Esophagus squamous epithelium (tissue), 5 donors: ENCODE data around the gene ADD3. TPM values are rescaled to one million over a fixed set of nuclear protein-coding genes. Genes with fewer than 3 reads are reported as not detected.

Experiments
- DNase-seq: peaks from one replicate; lab custom pipeline; 2025; lab: John Stamatoyannopoulos, UW
- H3K27ac ChIP-seq, 4 donors: fragments of 200-600 bp; sonication (generic); one replicate each; pipeline ENCODE4 v1.5.1; 2016 to 2019; ENCODE audit warnings: mild to moderate bottlenecking in 1 of 4
- H3K27me3 ChIP-seq, 4 donors: fragments of 200-600 bp; sonication (generic); 1 replicate in 3 of 4; 2 replicates in 1 of 4; pipeline versions ENCODE4 v1.5.1 to v1.6.0; 2017 to 2021; ENCODE audit warnings: antibody characterized with exemption in 1 of 4
- H3K36me3 ChIP-seq, 3 donors: fragments of 200-600 bp; sonication (generic); one replicate each; pipeline ENCODE4 v1.5.1; 2016 to 2019
- H3K4me1 ChIP-seq, 3 donors: fragments of 200-600 bp; sonication (generic); one replicate each; pipeline ENCODE4 v1.5.1; 2017 to 2019
- H3K4me3 ChIP-seq, 4 donors: fragments of 200-600 bp; sonication (generic); 1 replicate in 3 of 4; 2 replicates in 1 of 4; pipeline ENCODE4 v1.5.1; 2016 to 2019; ENCODE audit warnings: mild to moderate bottlenecking in 2 of 4, moderate library complexity in 1 of 4
- H3K9me3 ChIP-seq, 3 donors: fragments of 200-600 bp; sonication (generic); one replicate each; pipeline ENCODE4 v1.5.1; 2016 to 2019
- POLR2A ChIP-seq, 4 donors: fragments of 450-650 bp; IDR thresholded peaks; one replicate each; pipeline ENCODE4 v1.6.1; 2017; ENCODE audit warnings: antibody characterized with exemption in 4 of 4, mild to moderate bottlenecking in 4 of 4, moderate library complexity in 3 of 4
- WGBS, 2 donors: methylation state at CpG; one replicate each; pipeline ENCODE4 v1.1.5; 2018; 5-methylcytosine and 5-hydroxymethylcytosine counted together
- intact Hi-C: fragments of 100-400 bp; cut with DNase I; formaldehyde crosslinking; loops from one replicate; pipeline ENCODE4 v1.15.0; 2022
- total RNA-seq, 4 donors: library from RNA; depleted of rRNA; stranded (reverse); fragments of >200 nt; gene quantifications; one replicate each; pipeline ENCODE4 v1.1.0, GENCODE V29; 2016
- TF ChIP-seq, protein P1 (sequence below), 6 experiments: fragments of 450-650 bp in 4 of 6; fragments of 200-600 bp in 2 of 6; sonication (generic) in 2 of 6; IDR thresholded peaks; one replicate each; pipeline ENCODE4 v1.5.1; 2016 to 2019; ENCODE audit warnings: antibody characterized with exemption in 6 of 6, mild to moderate bottlenecking in 4 of 6, moderate library complexity in 4 of 6
- donor health status: DM: yes; HTN: yes; CAD: no.

ADD3 gene
- 100 to 1,000 TPM in 3 of 4 donors, 10 to 100 TPM in 1; 52.5 to 214 (median 145) TPM for total RNA-seq

DNA sequence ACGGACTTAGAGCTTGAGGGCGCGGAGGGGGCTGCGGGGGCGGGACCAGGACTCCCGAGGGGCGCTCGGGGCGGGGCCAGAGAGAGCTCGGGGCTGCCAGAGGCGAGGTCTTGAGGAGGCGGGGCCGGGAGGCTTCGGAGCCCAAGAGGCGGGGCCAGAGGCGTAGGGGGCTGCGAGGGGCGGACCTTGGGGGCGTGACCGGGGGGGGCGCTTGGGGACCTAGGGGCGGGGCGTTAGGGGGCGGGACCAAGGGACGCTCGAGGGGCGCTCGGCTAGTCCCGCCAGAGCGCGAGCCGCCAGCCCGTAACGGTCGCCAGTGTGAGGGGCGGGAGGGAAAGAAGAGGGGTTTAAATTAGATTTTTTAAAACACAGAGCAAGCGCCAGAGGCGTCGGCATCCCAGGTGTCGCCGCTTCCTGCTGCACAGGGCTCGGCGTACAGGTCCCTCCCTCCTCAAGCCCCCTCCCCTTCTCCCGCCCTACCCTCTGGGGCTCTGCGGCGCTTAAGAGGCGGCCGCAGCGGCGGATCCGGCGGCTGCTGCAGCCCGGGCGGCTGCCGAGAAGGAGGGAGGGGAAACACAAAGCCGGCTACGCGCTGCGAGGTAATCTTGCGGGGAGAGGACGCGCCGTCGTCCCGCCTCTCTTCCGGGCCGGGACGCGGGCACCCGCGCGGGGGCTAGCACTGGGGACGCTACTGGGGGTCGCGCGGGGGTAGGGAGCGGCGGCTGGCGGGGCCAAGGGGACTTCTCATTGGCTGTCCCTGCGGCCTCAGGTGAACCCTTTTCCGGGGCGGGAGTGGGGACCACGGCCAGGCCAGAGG is at the start of gene ADD3:
Gene ADD3, plus strand, starts transcription at position 284 of the 817 bp plus-strand sequence. CDS start 92,670 bp downstream, outside the sequence.
- no peaks in the 10 kb centered on the region for H3K9me3 ChIP-seq
- DNase-seq = peak; percentile 76
- TF ChIP-seq, protein P1, sequence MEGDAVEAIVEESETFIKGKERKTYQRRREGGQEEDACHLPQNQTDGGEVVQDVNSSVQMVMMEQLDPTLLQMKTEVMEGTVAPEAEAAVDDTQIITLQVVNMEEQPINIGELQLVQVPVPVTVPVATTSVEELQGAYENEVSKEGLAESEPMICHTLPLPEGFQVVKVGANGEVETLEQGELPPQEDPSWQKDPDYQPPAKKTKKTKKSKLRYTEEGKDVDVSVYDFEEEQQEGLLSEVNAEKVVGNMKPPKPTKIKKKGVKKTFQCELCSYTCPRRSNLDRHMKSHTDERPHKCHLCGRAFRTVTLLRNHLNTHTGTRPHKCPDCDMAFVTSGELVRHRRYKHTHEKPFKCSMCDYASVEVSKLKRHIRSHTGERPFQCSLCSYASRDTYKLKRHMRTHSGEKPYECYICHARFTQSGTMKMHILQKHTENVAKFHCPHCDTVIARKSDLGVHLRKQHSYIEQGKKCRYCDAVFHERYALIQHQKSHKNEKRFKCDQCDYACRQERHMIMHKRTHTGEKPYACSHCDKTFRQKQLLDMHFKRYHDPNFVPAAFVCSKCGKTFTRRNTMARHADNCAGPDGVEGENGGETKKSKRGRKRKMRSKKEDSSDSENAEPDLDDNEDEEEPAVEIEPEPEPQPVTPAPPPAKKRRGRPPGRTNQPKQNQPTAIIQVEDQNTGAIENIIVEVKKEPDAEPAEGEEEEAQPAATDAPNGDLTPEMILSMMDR (IDR thresholded peaks at IDR 0.05) = no peak
- peak in 2 of 4 donors; percentile 60 to 63 for TF ChIP-seq POLR2A (IDR thresholded peaks at IDR 0.05)
- intact Hi-C loops = loop anchor here (10.0 kb wide), 1 partner anchor 113 kb away; no protein-coding TSS in a partner anchor
- H3K4me3 ChIP-seq = peak within 1 kb of the TSS; percentile 86 to 96 (median 90)
- H3K27me3 ChIP-seq = no peaks in the 10 kb centered on the region
- H3K27ac ChIP-seq = peak within 1 kb of the TSS; percentile 85 to 95 (median 94)
- H3K4me1 ChIP-seq = peaks cover 13 to 91% (median 21%) of the 10 kb centered on the region in 3 donors
- 0 to 2% methylated on average over 7 to 9 of the region's 83 CpGs for WGBS, 2 donors
- H3K36me3 ChIP-seq = no peaks in the 10 kb centered on the region

DNA sequence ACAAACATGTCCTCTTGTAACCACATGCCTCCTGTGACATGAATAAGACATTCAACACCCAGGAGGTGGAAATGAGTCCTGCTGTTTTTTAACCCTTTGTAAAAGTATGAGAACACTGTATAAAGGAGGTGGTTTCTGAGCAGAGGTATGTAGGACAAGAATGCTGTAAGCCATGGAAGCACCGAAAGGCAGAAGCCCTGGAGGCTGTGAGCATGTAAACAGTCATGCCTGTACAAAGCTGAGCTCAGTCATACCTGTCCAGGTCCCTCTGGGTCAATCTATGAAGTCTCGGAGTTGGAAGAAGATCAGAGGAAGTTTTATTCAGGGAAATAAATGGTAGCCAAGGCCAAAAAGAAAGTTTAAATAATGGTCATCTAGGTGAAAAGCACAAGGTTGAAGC is 49.7 kb upstream of the ADD3 start:
- H3K27ac ChIP-seq = no peak overlapping the region
- H3K27me3 ChIP-seq = no peaks in the 10 kb centered on the region
- WGBS, 2 donors = 51 to 63% methylated on average over 2 of the region's 2 CpGs
- peaks cover 0 to 34% (median 3%) of the 10 kb centered on the region in 3 donors for H3K4me1 ChIP-seq
- H3K4me3 ChIP-seq = no peak overlapping the region
- H3K36me3 ChIP-seq = no peaks in the 10 kb centered on the region
- DNase-seq = no peak
- H3K9me3 ChIP-seq = no peaks in the 10 kb centered on the region
- intact Hi-C loops = no loop called here
- TF ChIP-seq POLR2A (IDR thresholded peaks at IDR 0.05) = no peak
- TF ChIP-seq, protein P1 (IDR thresholded peaks at IDR 0.05) = no peak

DNA sequence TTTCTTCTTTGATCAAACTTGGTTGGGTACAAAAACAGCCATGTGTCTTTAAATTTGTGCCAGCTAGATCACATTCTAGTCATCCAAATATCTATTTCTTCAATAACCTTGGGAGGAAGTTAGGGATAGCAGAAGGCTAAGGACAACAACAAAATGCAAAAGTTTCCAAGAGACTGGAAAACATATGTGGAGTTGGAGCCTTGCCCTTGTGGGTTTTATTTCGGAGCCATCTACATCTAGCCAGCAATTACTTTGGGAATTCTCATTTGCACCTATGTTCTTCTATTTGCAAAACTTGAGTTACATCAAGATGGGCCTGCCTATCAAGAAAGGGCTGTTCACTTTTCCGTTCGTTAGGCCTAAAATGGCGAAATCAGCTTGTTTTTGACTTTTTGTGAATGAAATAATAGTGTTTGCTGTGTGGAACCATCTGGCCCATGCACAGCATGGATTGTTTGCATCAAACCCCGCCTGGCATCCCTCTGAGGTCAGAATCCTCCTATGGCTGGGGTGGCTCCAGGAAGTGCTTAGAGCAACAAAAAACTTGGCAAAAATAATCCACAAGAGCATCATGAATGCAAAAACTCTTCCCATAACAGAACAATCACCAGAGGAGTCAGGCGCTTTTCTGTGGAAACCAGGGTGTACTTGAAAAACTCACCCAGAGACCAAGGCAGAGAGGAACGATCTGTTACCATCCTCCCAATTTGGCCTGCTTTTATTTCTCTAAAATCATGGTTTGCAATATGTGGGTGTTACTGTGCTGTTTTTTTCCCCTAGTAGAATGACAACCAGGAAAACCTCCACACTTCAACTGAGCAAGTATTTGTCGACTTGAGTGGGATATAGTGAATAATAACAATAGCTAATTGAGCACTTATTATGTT is 48.3 kb upstream of the ADD3 start:
- Histone ChIP-seq H3K36me3 (no peaks in the 10 kb centered on the region), H3K9me3 (no peaks in the 10 kb centered on the region), H3K27ac (no peak overlapping the region), H3K4me3 (no peak overlapping the region), H3K4me1 (peaks cover 0 to 34% (median 3%) of the 10 kb centered on the region in 3 donors), H3K27me3 (no peaks in the 10 kb centered on the region)
- intact Hi-C loops = no loop called here
- 77 to 88% methylated on average over 8 of the region's 8 CpGs for WGBS, 2 donors
- no peak for DNase-seq
- TF ChIP-seq, protein P1 (IDR thresholded peaks at IDR 0.05) = no peak
- TF ChIP-seq POLR2A (IDR thresholded peaks at IDR 0.05) = no peak

DNA sequence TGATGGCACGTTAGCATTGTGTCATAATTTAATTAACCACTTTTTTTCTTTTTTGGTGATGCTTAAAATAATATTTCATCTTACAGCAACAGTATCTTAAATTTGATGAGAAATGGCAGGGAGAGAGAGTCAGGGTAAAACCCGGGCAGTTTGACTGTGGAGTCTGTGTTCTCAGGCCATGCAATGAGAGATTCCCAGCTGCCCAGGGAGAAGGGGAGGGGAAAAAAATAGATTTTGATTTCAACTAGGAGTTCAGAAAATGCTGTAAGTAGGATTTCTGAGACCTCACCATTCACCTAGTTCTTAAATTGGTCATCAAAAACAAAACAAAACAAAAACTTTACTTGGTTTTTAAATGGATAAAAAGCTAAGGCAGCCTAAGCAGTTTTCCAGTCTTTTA is 47.1 kb upstream of the ADD3 start:
- Histone ChIP-seq H3K27ac (no peak overlapping the region), H3K4me1 (peaks cover 0 to 35% (median 3%) of the 10 kb centered on the region in 3 donors), H3K36me3 (no peaks in the 10 kb centered on the region), H3K4me3 (no peak overlapping the region), H3K9me3 (no peaks in the 10 kb centered on the region), H3K27me3 (no peaks in the 10 kb centered on the region)
- DNase-seq = no peak
- intact Hi-C loops = no loop called here
- TF ChIP-seq POLR2A (IDR thresholded peaks at IDR 0.05) = no peak
- TF ChIP-seq, protein P1 (IDR thresholded peaks at IDR 0.05) = no peak
- WGBS, 2 donors = 77 to 82% methylated on average over 2 of the region's 2 CpGs
